Measurements from ENCODE around the gene BICRAL.
"Not testable (repeated sequence)": the region's sequence is repeated elsewhere in the genome, so short reads cannot be mapped to it uniquely, and the experiment has no call there.

The BICRAL gene

GRCh38 chr6:42791706-42792320, 10.0 kb downstream of the BICRAL start:
- DNase-seq (ENCODE audit: low spot score): no peak

- DNase-seq (ENCODE audit: low spot score): no peak
Observed at GRCh38 chr6:42795651-42796050, 13.8 kb downstream of the BICRAL start.

- DNase-seq (ENCODE audit: low spot score): no peak
Observed at GRCh38 chr6:42796171-42796570, 14.3 kb downstream of the BICRAL start.

- DNase-seq (ENCODE audit: low spot score): not testable (repeated sequence)
Observed at GRCh38 chr6:42797696-42798095, 15.8 kb downstream of the BICRAL start.

- no peak for DNase-seq (ENCODE audit: low spot score)
Observed at GRCh38 chr6:42805297-42805861, 23.5 kb downstream of the BICRAL start.

- DNase-seq (ENCODE audit: low spot score): not testable (repeated sequence)
Observed at GRCh38 chr6:42806359-42806758, 24.5 kb downstream of the BICRAL start.

- DNase-seq (ENCODE audit: low spot score): no peak
Observed at GRCh38 chr6:42808492-42809483, 26.9 kb downstream of the BICRAL start.

GRCh38 chr6:42813074-42813645, 31.3 kb downstream of the BICRAL start:
- no peak for DNase-seq (ENCODE audit: low spot score)

GRCh38 chr6:42813906-42814444, 32.1 kb downstream of the BICRAL start:
- no peak for DNase-seq (ENCODE audit: low spot score)

- not testable (repeated sequence) for DNase-seq (ENCODE audit: low spot score)
Observed at GRCh38 chr6:42815726-42816125, 33.9 kb downstream of the BICRAL start.

- no peak for DNase-seq (ENCODE audit: low spot score)
Observed at GRCh38 chr6:42817907-42818306, 36.1 kb downstream of the BICRAL start.

GRCh38 chr6:42818416-42818815, 36.6 kb downstream of the BICRAL start:
- no peak for DNase-seq (ENCODE audit: low spot score)

GRCh38 chr6:42818878-42819277, 37.0 kb downstream of the BICRAL start:
- DNase-seq (ENCODE audit: low spot score): no peak

- DNase-seq (ENCODE audit: low spot score): no peak
Observed at GRCh38 chr6:42819803-42820511, 38.1 kb downstream of the BICRAL start.

GRCh38 chr6:42820512-42821340, 38.9 kb downstream of the BICRAL start:
- no peak for DNase-seq (ENCODE audit: low spot score)

GRCh38 chr6:42821341-42821668, 39.5 kb downstream of the BICRAL start:
- DNase-seq (ENCODE audit: low spot score): no peak

GRCh38 chr6:42821846-42822245, 40.0 kb downstream of the BICRAL start:
- no peak for DNase-seq (ENCODE audit: low spot score)

GRCh38 chr6:42829561-42830092, 47.8 kb downstream of the BICRAL start:
- no peak for DNase-seq (ENCODE audit: low spot score)

GRCh38 chr6:42831237-42831636, 49.4 kb downstream of the BICRAL start:
- no peak for DNase-seq (ENCODE audit: low spot score)

- DNase-seq (ENCODE audit: low spot score): no peak
Observed at GRCh38 chr6:42834056-42834455, 52.2 kb downstream of the BICRAL start.

Measured in LoVo (cell line).